HEK293 (cell line): Measurements from ENCODE around the gene CDC34.

ENCODE experiments used
- CTCF ChIA-PET: fragments of 350-600 bp; formaldehyde crosslinking; extraction: SDS; loops from one replicate; lab custom pipeline; 2021; ENCODE audit warnings: antibody characterized with exemption; lab: Yijun Ruan, JAX
- POLR2A ChIA-PET: fragments of 300-600 bp; formaldehyde crosslinking; extraction: SDS; loops from one replicate; lab custom pipeline; 2020; ENCODE audit warnings: antibody characterized with exemption, inconsistent platforms; lab: Yijun Ruan, JAX
- H3K27ac ChIP-seq: fragments of 200-500 bp; sonication (Bioruptor generic); 2 replicates; pipeline ENCODE4 v1.5.1; 2014; ENCODE audit warnings: low read depth, low read length, control low read depth, inconsistent platforms; ENCODE audit errors: extremely low read depth
- H3K36me3 ChIP-seq, 2 experiments: fragments of 200-500 bp in 1 of 2; sonication (Bioruptor generic) in 1 of 2; 1 replicate in 1 of 2; 2 replicates in 1 of 2; pipeline ENCODE4 v1.5.1; 2014 to 2017; ENCODE audit warnings: inconsistent platforms in 2 of 2, low read length in 2 of 2; ENCODE audit not compliant: control insufficient read depth in 2 of 2, insufficient read depth in 1 of 2
- H3K4me1 ChIP-seq: fragments of 200-500 bp; sonication (Bioruptor generic); 2 replicates; pipeline ENCODE4 v1.5.1; 2014; ENCODE audit warnings: mild to moderate bottlenecking, low read length, inconsistent platforms; ENCODE audit not compliant: control insufficient read depth, insufficient read depth
- H3K4me3 ChIP-seq: 2 replicates; pipeline ENCODE4 v1.5.1; 2011; ENCODE audit warnings: low read depth, mild to moderate bottlenecking, control low read depth, low read length, moderate library complexity
- H3K9me3 ChIP-seq: fragments of 200-500 bp; sonication (Bioruptor generic); 2 replicates; pipeline ENCODE4 v1.5.1; 2014; ENCODE audit warnings: low read depth, low read length, inconsistent platforms; ENCODE audit not compliant: control insufficient read depth, insufficient read depth
- GFI1B ChIP-seq: fragments of 450-650 bp; formaldehyde crosslinking; IDR thresholded peaks from 2 replicates; pipeline ENCODE4 v1.5.1; 2016; ENCODE audit warnings: missing biosample characterization, missing genetic modification characterization
- GLI2 ChIP-seq: fragments of 450-650 bp; formaldehyde crosslinking; IDR thresholded peaks from 2 replicates; pipeline ENCODE4; 2017; ENCODE audit warnings: missing biosample characterization, missing genetic modification characterization, low read depth, borderline replicate concordance
- HOXA7 ChIP-seq: sonication (generic); formaldehyde crosslinking; IDR thresholded peaks from 2 replicates; pipeline ENCODE4 v1.8.1; 2022; ENCODE audit warnings: missing genetic modification reagents, borderline replicate concordance
- KLF17 ChIP-seq: fragments of 450-650 bp; formaldehyde crosslinking; IDR thresholded peaks from 2 replicates; pipeline ENCODE4 v1.5.1; 2016; ENCODE audit warnings: missing biosample characterization, missing genetic modification characterization
- KLF7 ChIP-seq: fragments of 450-650 bp; formaldehyde crosslinking; IDR thresholded peaks from 2 replicates; pipeline ENCODE4 v1.5.1; 2016; ENCODE audit warnings: missing biosample characterization, missing genetic modification characterization, borderline replicate concordance
- PATZ1 ChIP-seq: fragments of 450-650 bp; formaldehyde crosslinking; IDR thresholded peaks from 2 replicates; pipeline ENCODE4 v1.5.1; 2016; ENCODE audit warnings: missing biosample characterization, missing genetic modification characterization
- SETDB1 ChIP-seq: IDR thresholded peaks from one replicate; pipeline ENCODE4 v1.6.1; 2017; ENCODE audit warnings: mild to moderate bottlenecking, low read length, moderate library complexity, mixed read lengths; ENCODE audit not compliant: insufficient read length
- SP2 ChIP-seq: fragments of 450-650 bp; formaldehyde crosslinking; IDR thresholded peaks from 2 replicates; pipeline ENCODE4 v1.5.1; 2016; ENCODE audit warnings: missing biosample characterization, missing genetic modification characterization
- SP7 ChIP-seq: fragments of 450-650 bp; formaldehyde crosslinking; IDR thresholded peaks from 2 replicates; pipeline ENCODE4 v1.5.1; 2016; ENCODE audit warnings: missing biosample characterization, missing genetic modification characterization
- TCF7L2 ChIP-seq: IDR thresholded peaks from 2 replicates; pipeline ENCODE4 v1.6.1; 2011; ENCODE audit warnings: low read depth, mild to moderate bottlenecking, inconsistent platforms, low read length, moderate library complexity, borderline replicate concordance
- WT1 ChIP-seq: fragments of 450-650 bp; formaldehyde crosslinking; IDR thresholded peaks from 2 replicates; pipeline ENCODE4 v1.5.1; 2016; ENCODE audit warnings: missing biosample characterization, missing genetic modification characterization
- ZBTB10 ChIP-seq: fragments of 450-650 bp; formaldehyde crosslinking; IDR thresholded peaks from 2 replicates; pipeline ENCODE4 v1.5.1; 2016; ENCODE audit warnings: missing biosample characterization, missing genetic modification characterization
- ZBTB20 ChIP-seq: fragments of 450-650 bp; formaldehyde crosslinking; IDR thresholded peaks from 2 replicates; pipeline ENCODE4 v1.5.1; 2016; ENCODE audit warnings: missing biosample characterization, missing genetic modification characterization
- ZBTB21 ChIP-seq: fragments of 450-650 bp; formaldehyde crosslinking; IDR thresholded peaks from 2 replicates; pipeline ENCODE4 v1.5.1; 2017; ENCODE audit warnings: missing biosample characterization, missing genetic modification characterization
- ZBTB44 ChIP-seq: fragments of 450-650 bp; IDR thresholded peaks from 2 replicates; pipeline ENCODE4 v1.5.1; 2018; ENCODE audit warnings: missing biosample characterization, mild to moderate bottlenecking, missing genetic modification characterization
- ZBTB48 ChIP-seq: fragments of 450-650 bp; formaldehyde crosslinking; IDR thresholded peaks from 2 replicates; pipeline ENCODE4 v1.5.1; 2016; ENCODE audit warnings: missing biosample characterization, missing genetic modification characterization
- ZNF132 ChIP-seq: fragments of 450-650 bp; formaldehyde crosslinking; IDR thresholded peaks from 2 replicates; pipeline ENCODE4 v1.5.1; 2017; ENCODE audit warnings: missing biosample characterization, missing genetic modification characterization, borderline replicate concordance
- ZNF133 ChIP-seq: fragments of 450-650 bp; formaldehyde crosslinking; IDR thresholded peaks from 2 replicates; pipeline ENCODE4 v1.5.1; 2016; ENCODE audit warnings: missing biosample characterization, missing genetic modification characterization
- ZNF138 ChIP-seq: fragments of 450-650 bp; formaldehyde crosslinking; IDR thresholded peaks from 2 replicates; pipeline ENCODE4 v1.5.1; 2016; ENCODE audit warnings: missing biosample characterization, missing genetic modification characterization, borderline replicate concordance
- ZNF155 ChIP-seq: fragments of 450-650 bp; formaldehyde crosslinking; IDR thresholded peaks from 2 replicates; pipeline ENCODE4 v1.5.1; 2016; ENCODE audit warnings: missing biosample characterization, missing genetic modification characterization
- ZNF335 ChIP-seq: fragments of 450-650 bp; formaldehyde crosslinking; conservative IDR thresholded peaks from 2 replicates; pipeline ENCODE4 v1.5.1; 2016; ENCODE audit warnings: missing biosample characterization, missing genetic modification characterization
- ZNF366 ChIP-seq: fragments of 450-650 bp; formaldehyde crosslinking; conservative IDR thresholded peaks from 2 replicates; pipeline ENCODE4 v1.5.1; 2016; ENCODE audit warnings: missing biosample characterization, missing genetic modification characterization
- ZNF426 ChIP-seq: fragments of 450-650 bp; formaldehyde crosslinking; IDR thresholded peaks from 2 replicates; pipeline ENCODE4 v1.5.1; 2017; ENCODE audit warnings: missing biosample characterization, missing genetic modification characterization, mild to moderate bottlenecking, inconsistent platforms, moderate library complexity
- ZNF513 ChIP-seq: fragments of 450-650 bp; IDR thresholded peaks from 2 replicates; pipeline ENCODE4 v1.5.1; 2018; ENCODE audit warnings: missing biosample characterization, missing genetic modification characterization
- ZNF558 ChIP-seq: fragments of 450-650 bp; formaldehyde crosslinking; IDR thresholded peaks from 2 replicates; pipeline ENCODE4 v1.5.1; 2016; ENCODE audit warnings: missing biosample characterization, missing genetic modification characterization

CDC34 gene

GRCh38 chr19:510606-511100, 20.9 kb upstream of the CDC34 start (continued):
- TF ChIP-seq ZNF155 (tag by site-specific recombination): no peak
- no peak for TF ChIP-seq TCF7L2
- no peak for TF ChIP-seq GLI2 (tag by site-specific recombination)
- TF ChIP-seq ZNF335 (tag by site-specific recombination): peak; percentile 61
- TF ChIP-seq ZNF426: no peak
- no peak for TF ChIP-seq ZBTB44 (tag by site-specific recombination)
- TF ChIP-seq, all 188 proteins: peak for 20

- no peak overlapping the region for H3K27ac ChIP-seq
- POLR2A ChIA-PET: interaction anchor here (0.8 to 2.4 kb wide), 7 partner anchors 11 to 192 kb away, joined by 3 to 35 read pairs (median 3); partner anchors contain the start of genes CDC34 and SHC2
- H3K4me3 ChIP-seq: peak overlapping the region; percentile 21
- CTCF ChIA-PET: interaction anchor here (0.6 to 2.9 kb wide), 37 partner anchors 8 to 490 kb away, joined by 3 to 49 read pairs (median 4); partner anchors contain the start of genes BSG, C2CD4C and CDC34
- H3K36me3 ChIP-seq: peaks cover 0 to 11% of the 10 kb centered on the region in 2 experiments; a peak in 1 of 3 replicates
- peaks cover 5% of the 10 kb centered on the region; the same call in 1 of the 2 replicates for H3K4me1 ChIP-seq
- H3K9me3 ChIP-seq: no peaks in the 10 kb centered on the region
- TF ChIP-seq SETDB1 (no peak), WT1 (tag by site-specific recombination) (peak; percentile 82), ZNF558 (tag by site-specific recombination) (no peak), ZBTB44 (tag by site-specific recombination) (no peak), ZNF132 (no peak), GFI1B (tag by site-specific recombination) (no peak), KLF17 (tag by site-specific recombination) (peak; percentile 86), PATZ1 (tag by site-specific recombination) (peak; percentile 73), KLF7 (no peak), ZNF138 (tag by site-specific recombination) (no peak), SP2 (tag by site-specific recombination) (peak; percentile 79), ZBTB20 (tag by site-specific recombination) (0 out of 2 replicates have a peak, but pooled peaks have one; percentile 39), ZBTB48 (tag by site-specific recombination) (no peak), ZNF513 (peak; percentile 87), ZBTB10 (tag by site-specific recombination) (no peak), ZBTB21 (tag by site-specific recombination) (peak; percentile 98), ZNF366 (tag by site-specific recombination) (peak; percentile 82), HOXA7 (CRISPR knock-in tag) (no peak), ZNF133 (tag by site-specific recombination) (no peak), SP7 (tag by site-specific recombination) (peak; percentile 99)
Observed at GRCh38 chr19:511101-511851, 20.3 kb upstream of the CDC34 start.
